WTC11 (cell line): ENCODE measurements around the gene NMUR1. TPM values are rescaled to one million over a fixed set of nuclear protein-coding genes. Genes with fewer than 3 reads are reported as not detected.

Experiments
- ATAC-seq: fragments of 200-7000 bp; cut with Tn5 transposase; 2 replicates; pipeline ENCODE4 v1.10.0; 2021; ENCODE audit warnings: mild to moderate bottlenecking, moderate library complexity
- CTCF ChIA-PET: fragments of 300-600 bp; sonication (Branson Sonifier 250); formaldehyde crosslinking; loops from one replicate; lab custom pipeline; 2021; ENCODE audit warnings: antibody characterized with exemption; lab: Charles Lee
- POLR2A ChIA-PET: fragments of 350-600 bp; sonication (Branson Sonifier 250); formaldehyde crosslinking; loops from one replicate; lab custom pipeline; 2021; ENCODE audit warnings: antibody characterized with exemption; lab: Charles Lee
- DNase-seq: peaks from one replicate; pipeline ENCODE4 v3.0.0; 2021; ENCODE audit warnings: low spot score
- H3K27ac Mint-ChIP-seq: 2 replicates; pipeline ENCODE4 v1.8.0; 2021; ENCODE audit warnings: mixed read lengths
- H3K27me3 Mint-ChIP-seq: 2 replicates; pipeline ENCODE4 v1.8.0; 2021; ENCODE audit warnings: low read depth, mild to moderate bottlenecking, moderate library complexity, mixed read lengths
- H3K36me3 Mint-ChIP-seq: 2 replicates; pipeline ENCODE4 v1.8.0; 2021; ENCODE audit warnings: mixed read lengths
- H3K4me1 Mint-ChIP-seq: 2 replicates; pipeline ENCODE4 v1.8.0; 2022; ENCODE audit warnings: mixed read lengths
- H3K4me3 Mint-ChIP-seq: 2 replicates; pipeline ENCODE4 v1.8.0; 2021; ENCODE audit warnings: mild to moderate bottlenecking, moderate library complexity, mixed read lengths
- H3K9me3 Mint-ChIP-seq: 2 replicates; pipeline ENCODE4 v1.8.0; 2021; ENCODE audit warnings: mixed read lengths
- ATF6 ChIP-seq: sonication (generic); formaldehyde crosslinking; IDR thresholded peaks from 2 replicates; pipeline ENCODE4 v1.8.1; 2023; ENCODE audit warnings: mild to moderate bottlenecking, missing genetic modification reagents
- PRDM15 ChIP-seq: sonication (generic); formaldehyde crosslinking; IDR thresholded peaks from 2 replicates; pipeline ENCODE4 v1.8.0; 2022; ENCODE audit warnings: missing genetic modification reagents
- SMAD3 ChIP-seq: sonication (generic); formaldehyde crosslinking; IDR thresholded peaks from 2 replicates; pipeline ENCODE4 v1.8.0; 2022; ENCODE audit warnings: missing genetic modification reagents, mild to moderate bottlenecking, borderline replicate concordance
- SP1 ChIP-seq: sonication (generic); formaldehyde crosslinking; conservative IDR thresholded peaks from 2 replicates; pipeline ENCODE4 v1.8.1; 2022; ENCODE audit warnings: missing genetic modification reagents
- USF1 ChIP-seq: sonication (generic); formaldehyde crosslinking; IDR thresholded peaks from 2 replicates; pipeline ENCODE4 v1.8.0; 2022; ENCODE audit warnings: mild to moderate bottlenecking, missing genetic modification reagents
- ZBTB21 ChIP-seq: sonication (generic); formaldehyde crosslinking; IDR thresholded peaks from 2 replicates; pipeline ENCODE4 v1.8.1; 2023; ENCODE audit warnings: mild to moderate bottlenecking, missing genetic modification reagents, borderline replicate concordance
- ZBTB43 ChIP-seq: sonication (generic); formaldehyde crosslinking; IDR thresholded peaks from 2 replicates; pipeline ENCODE4 v1.8.1; 2023; ENCODE audit warnings: mild to moderate bottlenecking, missing genetic modification reagents
- ZNF423 ChIP-seq: fragments of 250-450 bp; sonication (Bioruptor Pico); IDR thresholded peaks from 2 replicates; pipeline ENCODE4 v2.1.2; 2022; ENCODE audit warnings: mild to moderate bottlenecking, moderate library complexity
- ZSCAN18 ChIP-seq: fragments of 250-450 bp; sonication (Bioruptor Pico); IDR thresholded peaks from 2 replicates; pipeline ENCODE4 v2.1.2; 2022; ENCODE audit warnings: mild to moderate bottlenecking, moderate library complexity
- total RNA-seq: library from RNA; stranded (reverse); gene quantifications from 3 replicates; pipeline ENCODE4 v1.2.3, GENCODE V29; 2021

The NMUR1 gene
- total RNA-seq, 1 experiment from 2014 or later = 0.42 TPM

GRCh38 chr2:231568785-231569435 lies 38.7 kb upstream of the NMUR1 start:
- peaks cover 24% of the 10 kb centered on the region for H3K36me3 Mint-ChIP-seq
- ChIA-PET CTCF (interaction anchor here (0.6 to 10.7 kb wide), 7 partner anchors 10 to 106 kb away, joined by 3 to 142 read pairs (median 4); no protein-coding TSS in a partner anchor), POLR2A (interaction anchor here (0.6 to 1.2 kb wide), 2 partner anchors 139 to 311 kb away, joined by 3 to 6 read pairs; partner anchors contain the start of gene PTMA)
- peak overlapping the region; percentile 82 for H3K27ac Mint-ChIP-seq
- peaks cover 51% of the 10 kb centered on the region for H3K4me1 Mint-ChIP-seq
- no peaks in the 10 kb centered on the region for H3K27me3 Mint-ChIP-seq
- peaks cover 19% of the 10 kb centered on the region for H3K9me3 Mint-ChIP-seq
- no peak for DNase-seq
- ATAC-seq = no peak
- TF ChIP-seq SP1 (CRISPR knock-in tag) (0 out of 2 replicates have a peak, but pooled peaks have one; percentile 3), SMAD3 (no peak), ZBTB43 (CRISPR knock-in tag) (no peak), ATF6 (CRISPR knock-in tag) (no peak)
- H3K4me3 Mint-ChIP-seq = no peak overlapping the region

GRCh38 chr2:231568098-231568784 lies 38.0 kb upstream of the NMUR1 start:
- H3K27me3 Mint-ChIP-seq = no peaks in the 10 kb centered on the region
- no peak overlapping the region for H3K4me3 Mint-ChIP-seq
- peak overlapping the region; percentile 82 for H3K27ac Mint-ChIP-seq
- ChIA-PET CTCF (interaction anchor here (0.6 to 10.7 kb wide), 5 partner anchors 20 to 86 kb away, joined by 4 to 142 read pairs (median 4); no protein-coding TSS in a partner anchor), POLR2A (interaction anchor here (1.2 kb wide), 1 partner anchor 140 kb away, joined by 6 read pairs; the partner anchor contains the start of gene PTMA)
- ATAC-seq (peak; percentile 9; the same call in 1 of the 2 replicates), DNase-seq (no peak)
- peaks cover 19% of the 10 kb centered on the region for H3K9me3 Mint-ChIP-seq
- no peak for TF ChIP-seq USF1 (CRISPR knock-in tag)
- peak; percentile 85 for TF ChIP-seq ZNF423
- 0 out of 2 replicates have a peak, but pooled peaks have one; percentile 15 for TF ChIP-seq PRDM15
- 0 out of 2 replicates have a peak, but pooled peaks have one; percentile 15 for TF ChIP-seq SP1 (CRISPR knock-in tag)
- H3K4me1 Mint-ChIP-seq = peaks cover 47% of the 10 kb centered on the region
- H3K36me3 Mint-ChIP-seq = peaks cover 24% of the 10 kb centered on the region

GRCh38 chr2:231567159-231567558 lies 36.9 kb upstream of the NMUR1 start:
- Mint-ChIP-seq H3K9me3 (peaks cover 19% of the 10 kb centered on the region), H3K36me3 (peaks cover 24% of the 10 kb centered on the region), H3K27ac (no peak overlapping the region), H3K4me1 (peaks cover 38% of the 10 kb centered on the region), H3K4me3 (no peak overlapping the region), H3K27me3 (no peaks in the 10 kb centered on the region)
- POLR2A ChIA-PET = no interaction called here
- no peak for TF ChIP-seq ZSCAN18 (CRISPR knock-in tag)
- no peak for TF ChIP-seq ZBTB21 (CRISPR knock-in tag)
- DNase-seq (no peak), ATAC-seq (no peak)
- CTCF ChIA-PET = interaction anchor here (1.7 to 10.7 kb wide), 3 partner anchors 33 to 147 kb away, joined by 3 to 142 read pairs (median 4); no protein-coding TSS in a partner anchor
